Endothelial cell of umbilical vein (primary cell): Measurements from ENCODE around the gene COL13A1.

Experiments
- CTCF ChIP-seq, 2 donors: IDR thresholded peaks; 1 replicate in 1 of 2; 2 replicates in 1 of 2; pipeline ENCODE4 v1.5.1; 2011; ENCODE audit warnings: low read length in 2 of 2, mild to moderate bottlenecking in 2 of 2, moderate library complexity in 2 of 2, control low read depth in 1 of 2, inconsistent platforms in 1 of 2, low read depth in 1 of 2; ENCODE audit not compliant: insufficient read depth in 1 of 2; ENCODE audit errors: extremely low read depth in 1 of 2
- EZH2 ChIP-seq: IDR thresholded peaks from 2 replicates; pipeline ENCODE4 v1.6.1; 2012; ENCODE audit warnings: borderline replicate concordance, low read depth, mild to moderate bottlenecking, moderate library complexity, low read length, inconsistent platforms; ENCODE audit not compliant: severe bottlenecking
- FOS ChIP-seq: IDR thresholded peaks from 2 replicates; pipeline ENCODE4 v1.6.1; 2011; ENCODE audit warnings: mild to moderate bottlenecking, low read length, moderate library complexity, borderline replicate concordance; ENCODE audit not compliant: insufficient read depth
- JUN ChIP-seq: IDR thresholded peaks from 2 replicates; pipeline ENCODE4 v1.6.1; 2011; ENCODE audit warnings: borderline replicate concordance, low read depth; ENCODE audit not compliant: insufficient read length, insufficient read depth
- MAX ChIP-seq: IDR thresholded peaks from 2 replicates; pipeline ENCODE4 v1.6.1; 2011; ENCODE audit not compliant: insufficient read depth, insufficient read length
- MYC ChIP-seq: IDR thresholded peaks from one replicate; pipeline ENCODE4 v1.6.1; 2011; ENCODE audit warnings: mild to moderate bottlenecking, low read depth, low read length
- POLR2A ChIP-seq: IDR thresholded peaks from 2 replicates; pipeline ENCODE4 v1.6.1; 2012; ENCODE audit warnings: low read depth, mild to moderate bottlenecking, control low read depth, low read length
- POLR2AphosphoS5 ChIP-seq: IDR thresholded peaks from 2 replicates; pipeline ENCODE4 v1.6.1; 2012; ENCODE audit warnings: low read depth, mild to moderate bottlenecking, control low read depth, low read length, moderate library complexity; ENCODE audit not compliant: insufficient read depth

- TF ChIP-seq CTCF (IDR thresholded peaks at IDR 0.05; ENCODE audit: extremely low read depth in 1 of 2, insufficient read depth in 1 of 2, low read depth in 1 of 2, low read length in 2 of 2) (peak; percentile 49 to 50), POLR2AphosphoS5 (no peak), EZH2 (no peak), JUN (no peak), POLR2A (no peak), FOS (no peak), MAX (no peak), MYC (no peak)
These were observed 14.9 kb upstream of the COL13A1 start for GRCh38 chr10:69786791-69787190.
